Breast epithelium (tissue), 3 donors: ENCODE results near the gene RYR1.

Experiments
- CTCF ChIP-seq, 3 donors: fragments of 450-650 bp; IDR thresholded peaks; one replicate each; pipeline ENCODE4 v1.5.1; 2016 to 2017; ENCODE audit warnings: antibody characterized with exemption in 3 of 3, mild to moderate bottlenecking in 3 of 3, moderate library complexity in 3 of 3
- POLR2A ChIP-seq: fragments of 450-650 bp; IDR thresholded peaks from one replicate; pipeline ENCODE4 v1.6.1; 2016; ENCODE audit warnings: antibody characterized with exemption, mild to moderate bottlenecking, moderate library complexity
- POLR2AphosphoS5 ChIP-seq, 3 donors: sonication (generic); formaldehyde crosslinking; IDR thresholded peaks; one replicate each; pipeline ENCODE4 v1.6.1; 2017; ENCODE audit warnings: antibody characterized with exemption in 3 of 3

GRCh38 chr19:38614289-38614688, 180.8 kb downstream of the RYR1 start:
- TF ChIP-seq POLR2A = no peak
- no peak for TF ChIP-seq CTCF (IDR thresholded peaks at IDR 0.05)
- TF ChIP-seq POLR2AphosphoS5 (IDR thresholded peaks at IDR 0.05) = no peak
